GM19193 (cell line): Measurements from ENCODE around the gene ENTPD8.

Experiments
- POLR2A ChIP-seq: IDR thresholded peaks from 4 replicates; pipeline ENCODE4 v1.6.1; 2011; ENCODE audit not compliant: insufficient read depth, insufficient read length; ENCODE audit errors: extremely low read depth

Gene ENTPD8

GRCh38 chr9:137421838-137422603, 19.1 kb downstream of the ENTPD8 start:
- no peak for TF ChIP-seq POLR2A

DNA sequence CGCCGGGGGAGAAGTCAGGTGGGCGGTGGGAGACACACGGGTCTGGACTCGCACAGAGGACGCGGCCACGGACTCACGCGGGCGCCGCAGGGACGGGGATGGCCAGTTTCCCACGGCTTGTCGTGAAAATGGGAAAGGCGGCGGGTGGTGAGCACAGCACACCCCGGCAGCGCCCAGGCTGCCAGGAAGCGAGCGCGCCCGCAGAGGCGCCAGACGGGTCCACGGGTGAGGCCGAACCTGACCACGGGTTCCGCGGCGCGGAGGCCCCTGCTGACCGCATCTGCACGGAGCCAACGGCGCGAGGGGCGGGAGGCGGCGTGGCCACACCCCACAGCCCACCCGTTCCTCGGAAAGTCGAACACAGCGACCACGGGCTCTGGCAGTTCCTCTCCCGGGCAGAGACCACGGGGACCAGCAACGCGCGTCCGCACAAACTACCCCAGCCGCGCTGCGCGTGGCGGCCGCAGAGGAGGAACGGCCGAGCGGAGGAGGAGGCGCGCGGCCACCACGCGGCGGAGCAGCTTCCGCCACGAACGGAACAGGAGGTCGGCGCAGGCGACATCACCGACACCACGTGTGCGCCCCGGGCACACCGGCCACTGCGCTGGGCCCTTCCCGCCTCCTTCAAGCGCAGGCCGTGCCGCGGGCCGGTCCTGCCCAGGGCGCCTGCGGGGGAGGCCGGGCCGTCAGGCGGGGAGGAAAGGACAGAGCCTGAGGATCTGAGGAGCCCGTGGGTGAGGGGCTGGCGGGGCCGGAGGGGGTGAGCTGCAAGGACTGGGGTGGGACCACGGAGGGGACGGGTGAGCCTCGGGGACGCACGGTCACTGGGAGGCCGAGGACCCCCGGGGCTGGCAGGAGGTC, 23.8 kb downstream of the ENTPD8 start:
- no peak for TF ChIP-seq POLR2A

DNA sequence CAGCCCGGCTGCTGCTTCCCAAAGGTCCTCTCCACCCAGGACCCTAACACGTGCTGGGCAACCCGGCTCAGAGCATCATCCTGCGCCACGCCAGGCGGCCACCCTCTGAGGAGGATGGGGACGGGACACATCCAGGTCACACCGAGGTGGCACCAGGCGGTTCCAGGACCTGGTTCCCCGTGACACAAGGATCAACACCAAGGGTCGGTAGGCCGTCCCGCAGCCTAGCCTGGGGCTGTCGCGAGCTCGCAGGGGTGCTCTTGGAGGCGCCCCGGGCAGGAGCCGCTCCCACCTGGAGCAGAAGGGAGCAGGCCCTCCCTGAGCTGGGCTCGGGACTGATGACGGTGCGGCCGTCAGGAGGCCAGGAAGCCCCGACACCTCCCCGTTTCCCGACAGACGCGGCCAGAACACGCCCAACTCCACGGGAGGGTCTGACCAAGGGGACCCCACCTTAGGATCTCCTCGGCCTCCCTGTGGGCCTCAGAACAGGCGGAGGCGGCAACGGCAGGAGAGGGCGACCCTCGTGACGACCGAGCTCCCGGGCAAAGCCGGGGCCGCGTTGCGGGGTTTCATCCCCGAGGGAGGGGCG, 24.5 kb downstream of the ENTPD8 start:
- TF ChIP-seq POLR2A = no peak

GRCh38 chr9:137416006-137416562, 25.1 kb downstream of the ENTPD8 start:
- no peak for TF ChIP-seq POLR2A

GRCh38 chr9:137415451-137415850, 25.7 kb downstream of the ENTPD8 start:
- no peak for TF ChIP-seq POLR2A

GRCh38 chr9:137412431-137412830, 28.7 kb downstream of the ENTPD8 start:
- TF ChIP-seq POLR2A = no peak

DNA sequence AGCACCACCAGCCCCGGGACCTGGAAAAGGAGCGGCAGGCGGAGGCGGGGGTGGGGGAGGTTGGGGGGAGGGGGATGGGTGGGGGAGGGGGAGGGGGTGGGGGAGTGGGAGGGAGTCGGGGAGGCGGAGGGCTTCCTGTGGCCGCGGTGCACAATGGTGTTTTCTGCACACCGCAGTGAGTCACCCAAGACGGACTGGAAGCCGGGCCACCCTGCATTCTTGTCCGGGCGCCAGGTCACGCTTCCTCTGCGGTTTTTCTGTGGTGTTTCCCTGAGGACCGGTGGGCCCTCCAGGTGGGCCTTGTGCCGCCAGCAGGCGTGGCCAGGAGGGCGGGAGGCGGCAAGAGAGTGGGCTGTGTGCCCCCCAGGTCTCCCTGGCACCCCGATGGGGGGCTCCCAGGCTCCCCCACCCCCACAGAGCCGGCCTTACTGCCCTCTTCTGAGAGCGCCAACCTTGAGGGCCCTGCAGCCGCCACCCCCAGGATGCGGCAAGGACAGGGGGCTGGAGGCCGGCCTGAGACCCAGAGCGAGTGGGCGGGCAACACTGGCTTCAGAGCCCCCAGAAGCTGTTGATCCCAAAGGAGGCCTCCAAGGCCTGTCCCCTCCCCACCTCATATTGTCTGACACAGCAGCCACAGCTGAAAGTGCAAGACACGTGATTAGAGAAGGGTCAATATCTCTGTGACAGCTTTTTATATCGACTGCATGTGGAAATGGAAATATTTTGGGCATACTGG, 29.3 kb downstream of the ENTPD8 start:
- no peak for TF ChIP-seq POLR2A

DNA sequence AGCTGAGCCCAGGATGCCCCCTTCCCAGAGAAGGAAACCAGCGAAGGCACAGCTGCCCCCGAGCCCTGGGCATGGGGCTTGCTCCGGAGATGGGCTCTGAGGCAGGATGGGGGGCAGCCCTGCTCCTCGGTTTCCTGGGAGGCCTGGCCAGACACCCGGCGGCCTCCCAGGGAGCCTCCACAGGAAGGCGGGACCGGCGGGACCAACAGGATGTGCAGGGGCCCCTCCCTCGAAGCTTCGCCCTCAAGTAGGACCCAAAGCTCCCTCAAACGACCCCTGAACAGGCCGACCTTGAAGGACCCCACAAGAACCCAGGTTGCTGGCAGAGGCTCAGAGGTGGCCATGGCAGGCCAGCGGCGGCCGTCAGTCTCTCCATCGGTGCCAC, 29.9 kb downstream of the ENTPD8 start:
- no peak for TF ChIP-seq POLR2A

DNA sequence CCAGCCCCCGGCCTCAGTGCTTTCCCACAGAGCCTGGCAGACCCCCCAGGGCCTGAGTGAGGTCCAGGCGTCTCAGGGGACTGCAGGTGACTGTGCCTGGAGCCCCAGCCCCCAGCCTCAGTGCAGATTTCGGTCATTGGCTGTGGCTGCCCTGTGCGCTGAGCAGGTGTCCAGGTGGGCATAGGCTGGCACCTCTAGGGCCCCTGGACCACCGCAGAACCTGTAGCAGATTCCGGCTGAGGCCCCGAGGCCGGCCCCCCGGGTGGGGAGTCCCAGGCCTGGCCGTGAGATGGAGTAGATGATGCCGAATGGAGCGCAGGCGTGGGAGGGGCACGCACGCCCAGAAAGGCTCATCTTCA, 30.3 kb downstream of the ENTPD8 start:
- no peak for TF ChIP-seq POLR2A

GRCh38 chr9:137409515-137409914, 31.6 kb downstream of the ENTPD8 start:
- TF ChIP-seq POLR2A = no peak

- no peak for TF ChIP-seq POLR2A
These were observed 32.3 kb downstream of the ENTPD8 start for GRCh38 chr9:137408651-137409405.

GRCh38 chr9:137407590-137408300, 33.4 kb downstream of the ENTPD8 start:
- TF ChIP-seq POLR2A = no peak

- TF ChIP-seq POLR2A = no peak
These were observed 34.1 kb downstream of the ENTPD8 start for GRCh38 chr9:137406876-137407589.

GRCh38 chr9:137406085-137406760, 34.9 kb downstream of the ENTPD8 start:
- TF ChIP-seq POLR2A = no peak
